Islet of Langerhans (tissue), 1 donor: ENCODE results near the gene LRRC37A2.
A peak's percentile ranks its signal among the peaks of the same experiment; 100 is the strongest.
"Not testable (repeated sequence)": the region's sequence is repeated elsewhere in the genome, so short reads cannot be mapped to it uniquely, and the experiment has no call there.

Experiments used
- FAIRE-seq: peaks from one replicate; lab custom pipeline; 2011; peaks lifted over from hg19 to GRCh38; lab: Jason Lieb, UNC

LRRC37A2 gene

DNA sequence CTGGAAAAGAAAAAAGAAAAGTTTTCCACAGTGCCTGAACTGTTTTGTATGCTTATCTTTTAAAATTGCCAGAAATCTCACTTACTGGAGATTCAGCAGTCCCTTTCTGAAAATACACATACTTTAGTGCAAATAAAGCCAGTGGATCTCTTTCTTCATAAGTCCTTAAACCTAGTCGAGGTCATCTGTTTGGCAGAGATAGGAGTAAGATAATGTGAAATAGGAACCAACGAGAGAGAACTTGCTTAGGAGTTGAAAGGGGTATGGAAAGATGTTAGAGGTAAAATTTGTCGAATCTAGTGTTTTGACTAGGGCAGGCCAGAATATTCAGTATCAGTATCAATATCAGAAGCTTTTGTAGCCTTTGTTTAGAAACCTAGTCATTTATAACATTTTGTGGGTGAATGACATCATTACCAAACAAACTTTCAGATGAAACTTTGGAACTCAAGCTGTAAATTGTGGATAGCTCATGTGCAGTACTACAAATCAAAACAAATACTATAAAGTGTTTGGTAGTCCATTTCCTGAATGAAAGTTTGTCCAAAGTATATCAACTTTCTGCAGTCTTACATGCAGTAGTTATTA lies 86.2 kb downstream of the LRRC37A2 start:
- peak; percentile 47 for FAIRE-seq

DNA sequence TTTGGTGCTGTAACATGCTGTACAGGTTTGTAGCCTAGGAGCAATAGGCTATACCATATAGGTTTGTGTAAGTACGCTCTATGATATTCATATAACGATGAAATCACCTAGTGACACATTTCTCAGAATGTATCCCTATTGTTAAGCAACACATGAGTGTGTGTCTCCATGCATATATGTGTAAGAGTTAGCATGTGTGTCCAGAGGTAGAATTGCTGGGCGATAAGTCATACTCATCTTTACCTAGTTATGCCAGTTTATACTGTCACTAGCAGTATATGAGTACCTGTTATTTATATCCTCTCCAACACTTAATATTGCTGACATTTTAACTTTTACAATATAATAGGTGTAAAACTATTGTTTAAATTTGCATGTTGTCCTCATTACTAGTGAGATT lies 88.5 kb downstream of the LRRC37A2 start:
- not testable (repeated sequence) for FAIRE-seq

DNA sequence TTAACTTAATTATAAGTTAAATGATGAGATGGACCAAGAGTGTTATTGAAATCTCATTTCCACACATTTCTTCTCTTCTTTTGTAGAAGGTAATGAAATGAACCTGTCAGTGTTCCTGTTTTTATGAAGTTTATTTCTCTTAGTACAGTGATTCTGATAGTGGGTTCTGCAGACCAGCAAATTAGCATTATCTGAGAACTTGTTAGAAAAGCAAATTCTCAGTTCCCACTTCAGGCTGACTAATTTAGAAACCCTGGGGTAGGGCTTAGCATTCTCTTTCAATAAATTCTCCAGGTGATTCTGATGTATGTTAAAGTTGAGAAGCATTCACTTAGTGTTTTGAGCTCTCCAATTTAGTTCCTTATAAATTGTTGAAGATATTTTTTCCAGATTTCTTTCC lies 90.9 kb downstream of the LRRC37A2 start:
- FAIRE-seq = not testable (repeated sequence)
